Tibial nerve (tissue), 4 donors: ENCODE measurements around the gene KRTAP5-6. TPM values are rescaled to one million over a fixed set of nuclear protein-coding genes. Genes with fewer than 3 reads are reported as not detected.

Source experiments
- DNase-seq, 2 donors: peaks; one replicate each; pipeline ENCODE4 v3.0.0-alpha.2; 2019; ENCODE audit warnings: low spot score in 2 of 2
- H3K27ac ChIP-seq, 4 donors: fragments of 200-600 bp; sonication (generic) in 3 of 4; one replicate each; pipeline ENCODE4 v1.5.1; 2017 to 2019; ENCODE audit warnings: mild to moderate bottlenecking in 1 of 4
- H3K27me3 ChIP-seq, 2 donors: fragments of 200-600 bp; sonication (generic) in 1 of 2; one replicate each; pipeline versions ENCODE4 v1.5.1 to v1.6.0; 2017 to 2019
- H3K36me3 ChIP-seq, 3 donors: fragments of 200-600 bp; sonication (generic); one replicate each; pipeline ENCODE4 v1.5.1; 2018 to 2019
- H3K4me1 ChIP-seq, 4 donors: fragments of 200-600 bp; sonication (generic) in 3 of 4; one replicate each; pipeline ENCODE4 v1.5.1; 2017 to 2019
- H3K4me3 ChIP-seq, 4 donors: fragments of 200-600 bp; sonication (generic) in 3 of 4; one replicate each; pipeline ENCODE4 v1.5.1; 2017 to 2019; ENCODE audit warnings: mild to moderate bottlenecking in 1 of 4, moderate library complexity in 1 of 4
- H3K9me3 ChIP-seq, 4 donors: fragments of 200-600 bp; sonication (generic) in 3 of 4; one replicate each; pipeline ENCODE4 v1.5.1; 2017 to 2019
- EP300 ChIP-seq, 2 donors: sonication (generic); formaldehyde crosslinking; IDR thresholded peaks; one replicate each; pipeline ENCODE4 v1.6.1; 2017; ENCODE audit warnings: antibody characterized with exemption in 2 of 2, mild to moderate bottlenecking in 1 of 2
- POLR2A ChIP-seq, 2 donors: fragments of 450-650 bp; IDR thresholded peaks; one replicate each; pipeline ENCODE4 v1.6.1; 2017; ENCODE audit warnings: antibody characterized with exemption in 2 of 2, mild to moderate bottlenecking in 2 of 2, moderate library complexity in 2 of 2
- WGBS, 2 donors: methylation state at CpG; one replicate each; pipeline ENCODE4 v1.1.5; 2018; 5-methylcytosine and 5-hydroxymethylcytosine counted together
- total RNA-seq, 4 donors: library from RNA; depleted of rRNA; stranded (reverse); fragments of >200 nt; gene quantifications; one replicate each; pipeline ENCODE4 v1.1.0, GENCODE V29; 2016
- TF ChIP-seq, protein P1 (sequence below), 5 experiments: fragments of 200-600 bp in 3 of 5; fragments of 450-650 bp in 2 of 5; sonication (generic) in 3 of 5; IDR thresholded peaks; one replicate each; pipeline ENCODE4 v1.5.1; 2016 to 2019; ENCODE audit warnings: antibody characterized with exemption in 5 of 5, mild to moderate bottlenecking in 3 of 5, moderate library complexity in 2 of 5

The KRTAP5-6 gene
- total RNA-seq, 4 donors from 2014 or later = not detected

GRCh38 chr11:1703146-1703545 lies 6.2 kb downstream of the KRTAP5-6 start:
- H3K27me3 ChIP-seq = peaks cover 0 to 6% of the 10 kb centered on the region in 2 donors
- WGBS, 2 donors = 90 to 91% methylated on average over 6 of the region's 6 CpGs
- no peak overlapping the region for H3K27ac ChIP-seq
- DNase-seq = no peak
- TF ChIP-seq POLR2A (IDR thresholded peaks at IDR 0.05) (no peak), EP300 (IDR thresholded peaks at IDR 0.05) (no peak)
- TF ChIP-seq, protein P1, sequence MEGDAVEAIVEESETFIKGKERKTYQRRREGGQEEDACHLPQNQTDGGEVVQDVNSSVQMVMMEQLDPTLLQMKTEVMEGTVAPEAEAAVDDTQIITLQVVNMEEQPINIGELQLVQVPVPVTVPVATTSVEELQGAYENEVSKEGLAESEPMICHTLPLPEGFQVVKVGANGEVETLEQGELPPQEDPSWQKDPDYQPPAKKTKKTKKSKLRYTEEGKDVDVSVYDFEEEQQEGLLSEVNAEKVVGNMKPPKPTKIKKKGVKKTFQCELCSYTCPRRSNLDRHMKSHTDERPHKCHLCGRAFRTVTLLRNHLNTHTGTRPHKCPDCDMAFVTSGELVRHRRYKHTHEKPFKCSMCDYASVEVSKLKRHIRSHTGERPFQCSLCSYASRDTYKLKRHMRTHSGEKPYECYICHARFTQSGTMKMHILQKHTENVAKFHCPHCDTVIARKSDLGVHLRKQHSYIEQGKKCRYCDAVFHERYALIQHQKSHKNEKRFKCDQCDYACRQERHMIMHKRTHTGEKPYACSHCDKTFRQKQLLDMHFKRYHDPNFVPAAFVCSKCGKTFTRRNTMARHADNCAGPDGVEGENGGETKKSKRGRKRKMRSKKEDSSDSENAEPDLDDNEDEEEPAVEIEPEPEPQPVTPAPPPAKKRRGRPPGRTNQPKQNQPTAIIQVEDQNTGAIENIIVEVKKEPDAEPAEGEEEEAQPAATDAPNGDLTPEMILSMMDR (IDR thresholded peaks at IDR 0.05) = no peak
- H3K4me1 ChIP-seq = no peaks in the 10 kb centered on the region
- H3K9me3 ChIP-seq = no peaks in the 10 kb centered on the region
- H3K4me3 ChIP-seq = no peak overlapping the region
- no peaks in the 10 kb centered on the region for H3K36me3 ChIP-seq

GRCh38 chr11:1705126-1706052 lies 8.4 kb downstream of the KRTAP5-6 start:
- no peak for TF ChIP-seq POLR2A (IDR thresholded peaks at IDR 0.05)
- no peak for TF ChIP-seq EP300 (IDR thresholded peaks at IDR 0.05)
- TF ChIP-seq, protein P1 (IDR thresholded peaks at IDR 0.05) = no peak
- H3K9me3 ChIP-seq = no peaks in the 10 kb centered on the region
- DNase-seq = no peak
- H3K4me1 ChIP-seq = no peaks in the 10 kb centered on the region
- H3K4me3 ChIP-seq = no peak overlapping the region
- WGBS, 2 donors = 71 to 76% methylated on average over 15 of the region's 15 CpGs
- H3K27ac ChIP-seq = no peak overlapping the region
- peaks cover 0 to 6% of the 10 kb centered on the region in 2 donors for H3K27me3 ChIP-seq
- no peaks in the 10 kb centered on the region for H3K36me3 ChIP-seq

DNA sequence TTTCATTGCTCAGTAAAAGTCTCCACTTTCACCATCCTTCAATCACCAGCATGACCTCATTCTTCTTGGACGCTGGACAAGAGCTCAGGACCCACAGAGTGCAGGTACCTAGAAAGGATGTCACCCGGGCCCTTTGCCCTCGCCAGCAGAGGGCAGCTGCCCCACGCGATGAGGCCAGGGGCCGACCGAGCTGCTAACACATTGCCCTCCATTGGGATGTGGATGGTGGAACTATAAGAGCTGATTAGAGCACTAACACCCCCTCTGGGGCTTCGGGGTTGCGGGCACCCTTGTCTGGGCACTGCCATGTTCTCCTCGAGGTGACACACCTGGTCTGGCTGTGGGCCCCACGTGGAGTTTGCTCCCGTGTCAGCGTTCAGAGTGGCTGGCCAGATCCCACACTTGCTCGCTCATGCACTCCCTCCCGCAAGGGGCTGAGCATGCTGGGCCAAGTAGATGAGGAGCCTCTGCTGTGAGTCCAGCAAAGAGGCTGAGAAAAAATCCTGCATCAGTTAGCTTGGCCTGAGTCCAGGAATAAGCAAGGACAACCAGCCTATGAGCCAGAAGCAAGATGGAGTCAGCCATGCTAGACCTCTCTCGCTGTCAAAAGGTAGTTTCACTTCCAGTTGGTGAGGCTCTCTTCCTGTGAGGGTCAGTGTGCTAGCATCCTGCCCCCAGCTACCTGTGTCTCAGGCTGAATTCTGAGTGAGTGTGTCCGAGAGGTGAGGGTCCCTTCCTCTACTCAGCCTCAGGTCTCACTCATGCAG lies 9.8 kb downstream of the KRTAP5-6 start:
- H3K27ac ChIP-seq = no peak overlapping the region
- TF ChIP-seq POLR2A (IDR thresholded peaks at IDR 0.05) = no peak
- no peak for TF ChIP-seq EP300 (IDR thresholded peaks at IDR 0.05)
- TF ChIP-seq, protein P1 (IDR thresholded peaks at IDR 0.05) = no peak
- no peak for DNase-seq
- H3K9me3 ChIP-seq = no peaks in the 10 kb centered on the region
- peaks cover 0 to 6% of the 10 kb centered on the region in 2 donors for H3K27me3 ChIP-seq
- H3K4me3 ChIP-seq = no peak overlapping the region
- whole genome bisulfite sequencing, 2 donors = 85 to 86% methylated on average over 15 to 17 of the region's 17 CpGs
- H3K4me1 ChIP-seq = no peaks in the 10 kb centered on the region
- no peaks in the 10 kb centered on the region for H3K36me3 ChIP-seq

GRCh38 chr11:1707751-1708150 lies 10.8 kb downstream of the KRTAP5-6 start:
- Histone ChIP-seq H3K9me3 (no peaks in the 10 kb centered on the region), H3K4me3 (no peak overlapping the region), H3K27me3 (peaks cover 0 to 6% of the 10 kb centered on the region in 2 donors), H3K27ac (no peak overlapping the region), H3K4me1 (no peaks in the 10 kb centered on the region), H3K36me3 (no peaks in the 10 kb centered on the region)
- TF ChIP-seq EP300 (IDR thresholded peaks at IDR 0.05) = no peak
- TF ChIP-seq, protein P1 (IDR thresholded peaks at IDR 0.05) = no peak
- TF ChIP-seq POLR2A (IDR thresholded peaks at IDR 0.05) = no peak
- no peak for DNase-seq
- WGBS, 2 donors = 46 to 47% methylated on average over 4 of the region's 4 CpGs

- TF ChIP-seq POLR2A (IDR thresholded peaks at IDR 0.05) (no peak), EP300 (IDR thresholded peaks at IDR 0.05) (no peak)
- TF ChIP-seq, protein P1 (IDR thresholded peaks at IDR 0.05) = no peak
- no peak for DNase-seq
- Histone ChIP-seq H3K27ac (no peak overlapping the region), H3K4me1 (no peaks in the 10 kb centered on the region), H3K9me3 (no peaks in the 10 kb centered on the region), H3K4me3 (no peak overlapping the region), H3K36me3 (no peaks in the 10 kb centered on the region), H3K27me3 (peaks cover 0 to 6% of the 10 kb centered on the region in 2 donors)
- 75 to 78% methylated on average over 10 of the region's 10 CpGs for WGBS, 2 donors
These were observed 11.7 kb downstream of the KRTAP5-6 start for GRCh38 chr11:1708716-1709115.
